Neuron (in vitro differentiated cells): Measurements from ENCODE around the gene MCMBP.

ENCODE experiments used
- H2AFZ ChIP-seq: one replicate; pipeline ENCODE4 v1.6.1; 2013; ENCODE audit warnings: low read depth, mild to moderate bottlenecking, inconsistent platforms, low read length, moderate library complexity
- H3K27me3 ChIP-seq: one replicate; pipeline ENCODE4 v1.6.1; 2013; ENCODE audit warnings: low read length; ENCODE audit not compliant: insufficient read depth
- H3K36me3 ChIP-seq: one replicate; pipeline ENCODE4 v1.6.1; 2013; ENCODE audit warnings: low read length; ENCODE audit not compliant: insufficient read depth
- H3K4me1 ChIP-seq: one replicate; pipeline ENCODE4 v1.6.1; 2013; ENCODE audit warnings: low read length; ENCODE audit not compliant: insufficient read depth
- H3K4me3 ChIP-seq: 2 replicates; pipeline ENCODE4 v1.5.1; 2013; ENCODE audit warnings: mild to moderate bottlenecking, low read length, moderate library complexity
- H3K9me3 ChIP-seq: one replicate; pipeline ENCODE4 v1.6.1; 2013; ENCODE audit warnings: low read length

MCMBP gene

GRCh38 chr10:119845656-119846055, 27.0 kb downstream of the MCMBP start:
- H3K9me3 ChIP-seq = no peaks in the 10 kb centered on the region
- peaks cover 87% of the 10 kb centered on the region for H3K36me3 ChIP-seq
- H3K27me3 ChIP-seq = no peaks in the 10 kb centered on the region
- H3K4me3 ChIP-seq = no peak overlapping the region
- H3K4me1 ChIP-seq = no peaks in the 10 kb centered on the region
- H2AFZ ChIP-seq = no peak overlapping the region

- Histone ChIP-seq H3K36me3 (peaks cover 93% of the 10 kb centered on the region), H3K4me1 (no peaks in the 10 kb centered on the region), H3K4me3 (no peak overlapping the region), H3K9me3 (no peaks in the 10 kb centered on the region), H3K27me3 (no peaks in the 10 kb centered on the region), H2AFZ (no peak overlapping the region)
Measured at GRCh38 chr10:119834188-119834587, 38.5 kb downstream of the MCMBP start.

DNA sequence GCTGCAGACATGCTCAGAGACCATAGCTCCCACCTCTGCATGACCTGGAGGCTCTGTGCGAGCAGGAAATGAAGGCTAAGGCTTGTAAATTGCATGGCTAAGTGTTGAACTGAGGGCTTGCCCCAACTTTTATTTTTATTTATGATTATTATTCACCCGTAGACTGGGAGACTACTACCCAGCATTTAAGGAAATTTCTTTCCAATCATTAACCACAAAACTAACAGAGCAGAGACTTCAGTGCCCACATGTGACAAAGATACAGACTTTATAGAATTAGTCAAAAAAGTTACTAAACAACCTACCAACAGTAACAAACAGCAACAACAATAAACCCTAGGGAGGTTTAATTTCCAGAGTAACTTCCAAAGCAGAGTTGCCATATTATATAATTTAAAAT, 39.7 kb downstream of the MCMBP start:
- Histone ChIP-seq H3K4me3 (no peak overlapping the region), H3K36me3 (peaks cover 93% of the 10 kb centered on the region), H3K9me3 (no peaks in the 10 kb centered on the region), H3K4me1 (no peaks in the 10 kb centered on the region), H2AFZ (no peak overlapping the region), H3K27me3 (no peaks in the 10 kb centered on the region)

- Histone ChIP-seq H3K4me3 (no peak overlapping the region), H3K9me3 (no peaks in the 10 kb centered on the region), H2AFZ (no peak overlapping the region), H3K4me1 (no peaks in the 10 kb centered on the region), H3K36me3 (peaks cover 95% of the 10 kb centered on the region), H3K27me3 (no peaks in the 10 kb centered on the region)
Measured at GRCh38 chr10:119831656-119832055, 41.0 kb downstream of the MCMBP start.

DNA sequence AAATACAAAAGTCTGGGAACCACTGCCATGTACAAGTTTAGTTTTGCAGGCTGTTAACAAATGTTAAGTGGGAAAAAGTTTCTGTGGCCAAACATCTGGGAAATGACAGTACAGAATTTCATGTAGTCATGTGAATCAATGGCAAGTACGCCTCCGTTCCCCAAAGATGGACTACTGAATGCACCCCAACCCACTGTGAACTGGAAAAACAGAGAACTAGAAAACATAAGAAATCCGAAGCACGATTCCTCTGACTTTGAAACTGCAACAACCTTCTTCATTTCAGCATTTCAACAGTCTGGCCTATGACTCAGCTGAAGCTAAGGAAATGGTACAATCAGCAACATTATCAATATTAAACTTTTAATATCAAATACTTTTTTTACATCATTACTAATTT, 41.8 kb downstream of the MCMBP start:
- Histone ChIP-seq H3K27me3 (no peaks in the 10 kb centered on the region), H3K36me3 (peaks cover 91% of the 10 kb centered on the region)

GRCh38 chr10:119829429-119829828, 43.2 kb downstream of the MCMBP start:
- no peaks in the 10 kb centered on the region for H3K9me3 ChIP-seq
- no peaks in the 10 kb centered on the region for H3K27me3 ChIP-seq
- peaks cover 78% of the 10 kb centered on the region for H3K36me3 ChIP-seq

More for the DNA sequence above, 41.8 kb downstream of the MCMBP start:
- H2AFZ ChIP-seq = no peak overlapping the region
- H3K4me3 ChIP-seq = no peak overlapping the region
- no peaks in the 10 kb centered on the region for H3K4me1 ChIP-seq
- no peaks in the 10 kb centered on the region for H3K9me3 ChIP-seq

GRCh38 chr10:119827430-119827829, 45.2 kb downstream of the MCMBP start:
- no peak overlapping the region for H2AFZ ChIP-seq
- no peak overlapping the region for H3K4me3 ChIP-seq
- H3K4me1 ChIP-seq = no peaks in the 10 kb centered on the region
- peaks cover 72% of the 10 kb centered on the region for H3K36me3 ChIP-seq
- no peaks in the 10 kb centered on the region for H3K27me3 ChIP-seq
- no peaks in the 10 kb centered on the region for H3K9me3 ChIP-seq

More at GRCh38 chr10:119829429-119829828, 43.2 kb downstream of the MCMBP start:
- no peaks in the 10 kb centered on the region for H3K4me1 ChIP-seq
- H2AFZ ChIP-seq = no peak overlapping the region
- H3K4me3 ChIP-seq = no peak overlapping the region

DNA sequence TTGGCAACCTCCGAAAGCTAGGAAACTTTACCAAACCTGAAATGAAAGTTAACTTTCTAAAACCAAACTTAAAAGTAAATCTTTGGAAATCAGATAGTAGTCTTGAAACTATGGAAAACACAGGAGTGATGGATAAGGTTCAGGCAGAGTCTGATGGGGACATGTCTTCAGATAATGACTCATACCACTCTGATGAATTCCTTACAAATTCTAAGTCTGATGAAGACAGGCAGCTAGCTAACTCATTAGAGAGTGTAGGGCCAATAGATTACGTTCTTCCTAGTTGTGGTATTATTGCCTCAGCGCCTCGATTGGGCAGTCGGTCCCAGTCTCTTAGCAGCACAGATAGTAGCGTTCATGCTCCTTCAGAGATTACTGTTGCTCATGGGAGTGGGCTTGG, 45.9 kb downstream of the MCMBP start:
- Histone ChIP-seq H3K27me3 (no peaks in the 10 kb centered on the region), H2AFZ (no peak overlapping the region), H3K4me3 (no peak overlapping the region), H3K4me1 (no peaks in the 10 kb centered on the region), H3K36me3 (peaks cover 67% of the 10 kb centered on the region), H3K9me3 (no peaks in the 10 kb centered on the region)

GRCh38 chr10:119824299-119824698, 48.3 kb downstream of the MCMBP start:
- Histone ChIP-seq H3K36me3 (peaks cover 43% of the 10 kb centered on the region), H3K4me1 (no peaks in the 10 kb centered on the region), H3K9me3 (no peaks in the 10 kb centered on the region), H2AFZ (no peak overlapping the region), H3K27me3 (no peaks in the 10 kb centered on the region), H3K4me3 (no peak overlapping the region)

DNA sequence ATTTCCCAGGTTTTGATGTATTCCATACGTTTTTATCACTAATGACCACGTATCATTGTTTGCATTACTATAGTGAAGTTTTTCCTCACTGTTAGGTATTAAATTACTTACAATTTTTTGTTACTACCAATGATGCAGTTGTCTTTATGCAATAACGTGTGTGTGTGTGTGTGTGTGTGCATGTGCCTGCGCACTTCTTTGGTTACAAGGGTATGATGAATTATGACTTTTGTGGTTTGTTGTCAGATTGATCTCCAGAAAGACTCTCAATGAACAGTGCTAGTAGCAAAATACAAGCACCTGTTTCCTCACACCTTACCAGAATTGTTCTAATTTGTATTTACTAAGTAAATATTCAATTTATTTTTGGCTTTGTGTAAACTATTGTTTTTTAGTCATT, 51.5 kb downstream of the MCMBP start:
- Histone ChIP-seq H3K9me3 (peaks cover 10% of the 10 kb centered on the region), H3K4me3 (no peak overlapping the region), H3K36me3 (peaks cover 28% of the 10 kb centered on the region), H2AFZ (no peak overlapping the region), H3K27me3 (no peaks in the 10 kb centered on the region), H3K4me1 (peaks cover 5% of the 10 kb centered on the region)

DNA sequence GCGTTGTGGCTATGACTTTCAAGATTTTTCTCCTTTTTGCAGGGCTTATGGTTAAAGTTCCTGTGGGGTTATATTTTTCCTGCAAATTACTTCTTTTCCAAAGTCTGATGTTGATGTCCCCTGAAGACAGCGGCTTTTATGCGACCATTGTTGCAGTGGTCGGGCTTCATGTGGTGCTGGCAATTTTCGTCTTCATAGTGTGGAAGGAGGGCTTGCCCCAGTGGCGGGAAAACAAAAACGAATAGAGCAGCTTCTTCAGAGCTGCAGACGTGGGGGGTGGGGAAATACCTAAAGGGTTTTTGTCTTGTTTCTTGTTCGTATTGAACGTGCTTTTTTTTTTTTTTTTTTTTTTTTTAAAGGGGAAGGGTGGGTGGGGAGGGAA, 53.8 kb downstream of the MCMBP start:
- H3K4me1 ChIP-seq = peaks cover 5% of the 10 kb centered on the region
- peaks cover 33% of the 10 kb centered on the region for H3K36me3 ChIP-seq
- no peak overlapping the region for H3K4me3 ChIP-seq
- peaks cover 21% of the 10 kb centered on the region for H3K9me3 ChIP-seq
- no peak overlapping the region for H2AFZ ChIP-seq
- H3K27me3 ChIP-seq = no peaks in the 10 kb centered on the region

- Histone ChIP-seq H3K36me3 (peaks cover 35% of the 10 kb centered on the region), H3K27me3 (no peaks in the 10 kb centered on the region), H2AFZ (no peak overlapping the region), H3K4me3 (no peak overlapping the region), H3K4me1 (peaks cover 5% of the 10 kb centered on the region), H3K9me3 (peaks cover 21% of the 10 kb centered on the region)
Measured at GRCh38 chr10:119817991-119818888, 54.4 kb downstream of the MCMBP start.

- H3K27me3 ChIP-seq = no peaks in the 10 kb centered on the region
- H3K4me3 ChIP-seq = no peak overlapping the region
- H3K4me1 ChIP-seq = peaks cover 5% of the 10 kb centered on the region
- H3K36me3 ChIP-seq = peaks cover 34% of the 10 kb centered on the region
- peaks cover 21% of the 10 kb centered on the region for H3K9me3 ChIP-seq
- no peak overlapping the region for H2AFZ ChIP-seq
Measured at GRCh38 chr10:119815671-119816070, 57.0 kb downstream of the MCMBP start.

GRCh38 chr10:119812684-119813083, 60.0 kb downstream of the MCMBP start:
- peaks cover 31% of the 10 kb centered on the region for H3K36me3 ChIP-seq
- H3K9me3 ChIP-seq = peaks cover 11% of the 10 kb centered on the region
- H3K4me1 ChIP-seq = no peaks in the 10 kb centered on the region
- H3K27me3 ChIP-seq = no peaks in the 10 kb centered on the region
- no peak overlapping the region for H3K4me3 ChIP-seq
- no peak overlapping the region for H2AFZ ChIP-seq
